ENCODE measurements around the gene AQP1.
A peak's percentile ranks its signal among the peaks of the same experiment; 100 is the strongest.

Gene AQP1

DNA sequence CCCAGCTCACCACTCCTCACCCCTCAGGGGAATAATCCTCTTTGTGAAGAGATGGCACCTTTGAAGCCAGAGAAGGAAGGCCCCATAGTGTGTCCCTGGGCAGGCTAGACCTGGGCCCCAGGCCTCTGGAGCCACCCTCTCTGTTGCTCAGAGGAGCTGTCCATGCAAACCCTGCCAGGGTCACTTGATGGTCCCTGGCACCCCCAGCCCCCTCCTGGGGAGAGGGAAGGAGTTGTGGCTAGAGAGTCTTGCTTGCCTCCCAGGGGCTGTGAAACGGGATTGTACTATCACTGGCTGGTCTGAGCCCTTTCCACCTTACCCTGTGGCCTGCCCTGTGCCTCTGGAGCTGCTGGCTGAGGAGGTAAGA lies 57.9 kb downstream of the AQP1 start:
- H2BK5ac ChIP-seq (ENCODE audit: low read depth, low read length, poor library complexity, severe bottlenecking): no peak overlapping the region
- no peak overlapping the region for H2BK120ac ChIP-seq (ENCODE audit: low read depth, low read length)
- no peak overlapping the region for H2BK15ac ChIP-seq (ENCODE audit: low read depth, poor library complexity, severe bottlenecking)
- H3K23ac ChIP-seq (ENCODE audit: low read length in 2 of 2): no peak overlapping the region
- no peak for DNase-seq
- H3K4ac ChIP-seq (ENCODE audit: low read depth in 1 of 2, low read length in 2 of 2): no peak overlapping the region
- no peak overlapping the region for H2BK12ac ChIP-seq (ENCODE audit: low read length in 2 of 2)
- no peak overlapping the region for H4K8ac ChIP-seq (ENCODE audit: low read length)
- no peak overlapping the region for H3K18ac ChIP-seq (ENCODE audit: low read depth in 1 of 2, low read length in 2 of 2)
- H3K9ac ChIP-seq (ENCODE audit: low read length): no peak overlapping the region
- no peak overlapping the region for H3K4me3 ChIP-seq (ENCODE audit: insufficient read depth in 1 of 2, low read depth in 1 of 2, low read length in 2 of 2)
- H4K91ac ChIP-seq (ENCODE audit: low read length): no peak overlapping the region
- no peaks in the 10 kb centered on the region for H3K9me3 ChIP-seq (ENCODE audit: control insufficient read depth, low read length)
- no peaks in the 10 kb centered on the region for H3K79me1 ChIP-seq (replicated peaks; ENCODE audit: low read length, poor library complexity, severe bottlenecking)
- 69% methylated on average over 1 of the region's 1 CpG for WGBS
- H3K27ac ChIP-seq (ENCODE audit: low read length, poor library complexity, severe bottlenecking): no peak overlapping the region
- no peak overlapping the region for H2AFZ ChIP-seq (ENCODE audit: low read depth, low read length)
- no peak overlapping the region for H3K14ac ChIP-seq (ENCODE audit: low read length in 2 of 2)
- peaks cover 38 to 71% of the 10 kb centered on the region in 2 experiments for H3K27me3 ChIP-seq (ENCODE audit: control insufficient read depth in 1 of 2, insufficient read depth in 1 of 2, low read length in 2 of 2)
- no peak overlapping the region for H3K4me2 ChIP-seq (ENCODE audit: low read length, poor library complexity, severe bottlenecking)
- peaks cover 0 to 3% of the 10 kb centered on the region in 2 experiments for H3K36me3 ChIP-seq (ENCODE audit: control insufficient read depth in 1 of 2, insufficient read depth in 2 of 2, low read depth in 1 of 2, low read length in 2 of 2)
- H3K4me1 ChIP-seq (ENCODE audit: control insufficient read depth, insufficient read depth, low read depth, low read length): peaks cover 5% of the 10 kb centered on the region
- H2AK5ac ChIP-seq (ENCODE audit: low read length, severe bottlenecking): no peak overlapping the region

DNA sequence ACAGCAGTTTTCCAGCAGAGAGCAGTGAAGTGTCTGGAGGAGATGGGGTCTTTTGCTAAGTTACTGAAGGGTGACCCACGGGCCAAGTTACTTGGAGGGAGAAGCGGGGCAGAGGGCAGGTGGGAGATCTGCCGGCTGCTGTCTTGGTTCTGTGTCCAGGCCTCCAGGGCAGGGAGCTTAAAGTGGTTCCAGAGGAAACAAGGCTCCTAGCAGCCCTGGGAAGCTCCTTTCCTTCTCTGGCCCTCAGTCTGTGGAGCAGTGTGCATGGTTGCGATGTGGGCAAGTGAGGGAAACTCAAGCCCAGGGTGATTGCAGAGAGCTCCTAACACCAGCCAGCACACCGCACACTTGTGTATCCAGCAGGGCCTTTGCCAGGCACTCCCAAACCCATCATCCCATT lies 58.4 kb downstream of the AQP1 start:
- no peak overlapping the region for H3K4me3 ChIP-seq (ENCODE audit: insufficient read depth in 1 of 2, low read depth in 1 of 2, low read length in 2 of 2)
- no peak overlapping the region for H2AFZ ChIP-seq (ENCODE audit: low read depth, low read length)
- H3K27me3 ChIP-seq (ENCODE audit: control insufficient read depth in 1 of 2, insufficient read depth in 1 of 2, low read length in 2 of 2): peaks cover 33 to 66% of the 10 kb centered on the region in 2 experiments
- no peak overlapping the region for H3K27ac ChIP-seq (ENCODE audit: low read length, poor library complexity, severe bottlenecking)
- H3K18ac ChIP-seq (ENCODE audit: low read depth in 1 of 2, low read length in 2 of 2): no peak overlapping the region
- H3K4ac ChIP-seq (ENCODE audit: low read depth in 1 of 2, low read length in 2 of 2): no peak overlapping the region
- H2AK5ac ChIP-seq (ENCODE audit: low read length, severe bottlenecking): no peak overlapping the region
- peaks cover 7% of the 10 kb centered on the region for H3K4me1 ChIP-seq (ENCODE audit: control insufficient read depth, insufficient read depth, low read depth, low read length)
- no peak overlapping the region for H4K8ac ChIP-seq (ENCODE audit: low read length)
- no peak overlapping the region for H2BK12ac ChIP-seq (ENCODE audit: low read length in 2 of 2)
- H2BK120ac ChIP-seq (ENCODE audit: low read depth, low read length): no peak overlapping the region
- no peaks in the 10 kb centered on the region for H3K79me1 ChIP-seq (replicated peaks; ENCODE audit: low read length, poor library complexity, severe bottlenecking)
- H3K36me3 ChIP-seq (ENCODE audit: control insufficient read depth in 1 of 2, insufficient read depth in 2 of 2, low read depth in 1 of 2, low read length in 2 of 2): peaks cover 0 to 3% of the 10 kb centered on the region in 2 experiments
- no peak overlapping the region for H3K14ac ChIP-seq (ENCODE audit: low read length in 2 of 2)
- 84% methylated on average over 5 of the region's 5 CpGs for WGBS
- no peak overlapping the region for H2BK15ac ChIP-seq (ENCODE audit: low read depth, poor library complexity, severe bottlenecking)
- H3K23ac ChIP-seq (ENCODE audit: low read length in 2 of 2): no peak overlapping the region
- H2BK5ac ChIP-seq (ENCODE audit: low read depth, low read length, poor library complexity, severe bottlenecking): no peak overlapping the region
- H3K9ac ChIP-seq (ENCODE audit: low read length): no peak overlapping the region
- H4K91ac ChIP-seq (ENCODE audit: low read length): no peak overlapping the region
- H3K4me2 ChIP-seq (ENCODE audit: low read length, poor library complexity, severe bottlenecking): no peak overlapping the region
- DNase-seq: no peak
- H3K9me3 ChIP-seq (ENCODE audit: control insufficient read depth, low read length): no peaks in the 10 kb centered on the region

DNA sequence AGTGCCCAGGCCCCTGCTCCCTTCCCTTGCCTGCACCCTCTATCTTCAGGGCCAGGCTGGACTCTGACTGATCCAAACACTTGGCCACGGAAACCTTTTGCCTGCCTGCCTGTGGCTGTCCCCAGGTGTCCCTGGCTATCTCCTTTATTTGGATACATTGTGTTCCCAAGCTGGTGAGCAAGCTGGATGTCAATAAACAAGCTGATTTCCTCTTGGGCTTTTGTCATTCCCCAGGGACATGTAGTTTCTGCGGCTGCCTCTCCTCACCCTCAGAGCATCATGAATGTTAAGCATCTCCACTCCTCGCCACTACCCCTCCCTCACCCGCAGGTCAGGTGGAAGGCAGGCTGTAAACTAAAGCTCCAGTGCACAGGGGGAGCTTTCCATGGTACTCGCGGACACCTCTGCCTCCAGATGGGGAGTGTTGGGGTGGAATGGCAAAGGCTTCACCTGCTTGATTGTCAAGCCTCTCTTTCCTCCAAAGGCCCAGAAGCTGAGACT lies 59.0 kb downstream of the AQP1 start:
- Histone ChIP-seq H3K4me2 (ENCODE audit: low read length, poor library complexity, severe bottlenecking) (no peak overlapping the region), H3K23ac (ENCODE audit: low read length in 2 of 2) (no peak overlapping the region), H3K27ac (ENCODE audit: low read length, poor library complexity, severe bottlenecking) (no peak overlapping the region), H4K91ac (ENCODE audit: low read length) (no peak overlapping the region), H3K79me1 (replicated peaks; ENCODE audit: low read length, poor library complexity, severe bottlenecking) (no peaks in the 10 kb centered on the region), H3K27me3 (ENCODE audit: control insufficient read depth in 1 of 2, insufficient read depth in 1 of 2, low read length in 2 of 2) (peaks cover 28 to 64% of the 10 kb centered on the region in 2 experiments), H3K4me3 (ENCODE audit: insufficient read depth in 1 of 2, low read depth in 1 of 2, low read length in 2 of 2) (no peak overlapping the region), H2BK5ac (ENCODE audit: low read depth, low read length, poor library complexity, severe bottlenecking) (no peak overlapping the region), H2BK120ac (ENCODE audit: low read depth, low read length) (no peak overlapping the region), H2BK12ac (ENCODE audit: low read length in 2 of 2) (no peak overlapping the region), H2AFZ (ENCODE audit: low read depth, low read length) (no peak overlapping the region), H3K18ac (ENCODE audit: low read depth in 1 of 2, low read length in 2 of 2) (no peak overlapping the region), H3K4ac (ENCODE audit: low read depth in 1 of 2, low read length in 2 of 2) (no peak overlapping the region), H3K9me3 (ENCODE audit: control insufficient read depth, low read length) (no peaks in the 10 kb centered on the region), H3K4me1 (ENCODE audit: control insufficient read depth, insufficient read depth, low read depth, low read length) (peaks cover 7% of the 10 kb centered on the region), H3K36me3 (ENCODE audit: control insufficient read depth in 1 of 2, insufficient read depth in 2 of 2, low read depth in 1 of 2, low read length in 2 of 2) (peaks cover 0 to 3% of the 10 kb centered on the region in 2 experiments), H4K8ac (ENCODE audit: low read length) (no peak overlapping the region), H3K14ac (ENCODE audit: low read length in 2 of 2) (no peak overlapping the region), H3K9ac (ENCODE audit: low read length) (no peak overlapping the region), H2BK15ac (ENCODE audit: low read depth, poor library complexity, severe bottlenecking) (no peak overlapping the region), H2AK5ac (ENCODE audit: low read length, severe bottlenecking) (no peak overlapping the region)
- DNase-seq: peak; percentile 20
- 24% methylated on average over 6 of the region's 6 CpGs for WGBS

- Histone ChIP-seq H2BK15ac (ENCODE audit: low read depth, poor library complexity, severe bottlenecking) (no peak overlapping the region), H3K9me3 (ENCODE audit: control insufficient read depth, low read length) (no peaks in the 10 kb centered on the region), H2AK5ac (ENCODE audit: low read length, severe bottlenecking) (no peak overlapping the region), H3K4me2 (ENCODE audit: low read length, poor library complexity, severe bottlenecking) (no peak overlapping the region), H3K79me1 (replicated peaks; ENCODE audit: low read length, poor library complexity, severe bottlenecking) (no peaks in the 10 kb centered on the region), H3K4me3 (ENCODE audit: insufficient read depth in 1 of 2, low read depth in 1 of 2, low read length in 2 of 2) (no peak overlapping the region), H3K9ac (ENCODE audit: low read length) (no peak overlapping the region), H2AFZ (ENCODE audit: low read depth, low read length) (no peak overlapping the region), H3K4ac (ENCODE audit: low read depth in 1 of 2, low read length in 2 of 2) (no peak overlapping the region), H4K8ac (ENCODE audit: low read length) (no peak overlapping the region), H2BK120ac (ENCODE audit: low read depth, low read length) (no peak overlapping the region), H4K91ac (ENCODE audit: low read length) (no peak overlapping the region), H3K18ac (ENCODE audit: low read depth in 1 of 2, low read length in 2 of 2) (no peak overlapping the region), H3K4me1 (ENCODE audit: control insufficient read depth, insufficient read depth, low read depth, low read length) (peaks cover 7% of the 10 kb centered on the region), H2BK12ac (ENCODE audit: low read length in 2 of 2) (no peak overlapping the region), H3K23ac (ENCODE audit: low read length in 2 of 2) (no peak overlapping the region), H3K27me3 (ENCODE audit: control insufficient read depth in 1 of 2, insufficient read depth in 1 of 2, low read length in 2 of 2) (peaks cover 24 to 63% of the 10 kb centered on the region in 2 experiments), H3K27ac (ENCODE audit: low read length, poor library complexity, severe bottlenecking) (no peak overlapping the region), H2BK5ac (ENCODE audit: low read depth, low read length, poor library complexity, severe bottlenecking) (no peak overlapping the region), H3K36me3 (ENCODE audit: control insufficient read depth in 1 of 2, insufficient read depth in 2 of 2, low read depth in 1 of 2, low read length in 2 of 2) (peaks cover 0 to 3% of the 10 kb centered on the region in 2 experiments), H3K14ac (ENCODE audit: low read length in 2 of 2) (no peak overlapping the region)
- 62% methylated on average over 3 of the region's 3 CpGs for WGBS
- no peak for DNase-seq
Measured at GRCh38 chr7:30971440-30971839, 59.8 kb downstream of the AQP1 start.

Data from mesenchymal stem cell (in vitro differentiated cells and primary cell).